ENCODE measurements around the gene MAML2. TPM values are rescaled to one million over a fixed set of nuclear protein-coding genes. Genes with fewer than 3 reads are reported as not detected.
A peak's percentile ranks its signal among the peaks of the same experiment; 100 is the strongest.

Gene MAML2
- total RNA-seq, 1 experiment from 2014 or later = 2.9 TPM

DNA sequence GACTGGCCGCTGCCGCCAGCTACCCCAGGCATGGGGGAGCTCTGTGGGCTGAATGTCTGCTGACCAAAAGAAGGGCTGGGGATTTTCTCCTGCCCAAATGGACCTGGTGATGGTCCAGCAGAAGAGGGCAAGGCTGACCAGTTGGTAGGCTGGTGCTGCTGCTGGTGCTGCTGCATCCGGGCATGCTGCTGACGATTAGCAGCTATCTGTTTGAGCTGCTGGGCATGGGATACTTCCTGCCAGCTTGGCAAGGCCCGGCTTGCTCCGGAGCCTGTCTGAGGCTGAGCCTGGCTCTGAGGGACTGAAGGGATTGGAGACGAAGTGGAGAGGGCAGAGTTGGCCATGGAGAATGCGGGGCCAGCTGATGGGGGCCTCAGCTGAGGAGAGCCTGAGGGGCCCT lies 250.5 kb downstream of the MAML2 start:
- Histone ChIP-seq H3K36me3 (ENCODE audit: control insufficient read depth, insufficient read depth, low read length) (no peaks in the 10 kb centered on the region), H3K4me1 (ENCODE audit: control insufficient read depth, insufficient read depth, low read length) (no peaks in the 10 kb centered on the region), H3K27me3 (ENCODE audit: control insufficient read depth, insufficient read depth, low read length) (no peaks in the 10 kb centered on the region), H3K4me3 (ENCODE audit: low read depth in 2 of 2, low read length in 2 of 2) (no peak overlapping the region), H3K27ac (ENCODE audit: low read length) (no peak overlapping the region), H3K9me3 (ENCODE audit: control insufficient read depth, insufficient read depth, low read depth, low read length) (no peaks in the 10 kb centered on the region)
- DNase-seq (ENCODE audit: low read depth, low spot score) (no peak), ATAC-seq (no peak)
- BruUV-seq (replicated peaks) = no TSS peak
- ChIA-PET CTCF (interaction anchor here (0.6 to 1.6 kb wide), 3 partner anchors 75 to 251 kb away, joined by 3 to 8 read pairs (median 3); partner anchors contain the start of gene MAML2), POLR2A (no interaction called here)
- intact Hi-C loops (cut with micrococcal nuclease; ENCODE audit: unreplicated experiment) = no loop called here
- TF ChIP-seq, protein P1, sequence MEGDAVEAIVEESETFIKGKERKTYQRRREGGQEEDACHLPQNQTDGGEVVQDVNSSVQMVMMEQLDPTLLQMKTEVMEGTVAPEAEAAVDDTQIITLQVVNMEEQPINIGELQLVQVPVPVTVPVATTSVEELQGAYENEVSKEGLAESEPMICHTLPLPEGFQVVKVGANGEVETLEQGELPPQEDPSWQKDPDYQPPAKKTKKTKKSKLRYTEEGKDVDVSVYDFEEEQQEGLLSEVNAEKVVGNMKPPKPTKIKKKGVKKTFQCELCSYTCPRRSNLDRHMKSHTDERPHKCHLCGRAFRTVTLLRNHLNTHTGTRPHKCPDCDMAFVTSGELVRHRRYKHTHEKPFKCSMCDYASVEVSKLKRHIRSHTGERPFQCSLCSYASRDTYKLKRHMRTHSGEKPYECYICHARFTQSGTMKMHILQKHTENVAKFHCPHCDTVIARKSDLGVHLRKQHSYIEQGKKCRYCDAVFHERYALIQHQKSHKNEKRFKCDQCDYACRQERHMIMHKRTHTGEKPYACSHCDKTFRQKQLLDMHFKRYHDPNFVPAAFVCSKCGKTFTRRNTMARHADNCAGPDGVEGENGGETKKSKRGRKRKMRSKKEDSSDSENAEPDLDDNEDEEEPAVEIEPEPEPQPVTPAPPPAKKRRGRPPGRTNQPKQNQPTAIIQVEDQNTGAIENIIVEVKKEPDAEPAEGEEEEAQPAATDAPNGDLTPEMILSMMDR (IDR thresholded peaks at IDR 0.05) = no peak
- no peak for TF ChIP-seq TCF7L2 (IDR thresholded peaks at IDR 0.05; ENCODE audit: low read depth, low read length)
- in situ Hi-C loops (cut with HindIII; ENCODE audit: low pct_unique_long_range_greater_than_20kb, low sequenced_read_pairs) = no loop called here

DNA sequence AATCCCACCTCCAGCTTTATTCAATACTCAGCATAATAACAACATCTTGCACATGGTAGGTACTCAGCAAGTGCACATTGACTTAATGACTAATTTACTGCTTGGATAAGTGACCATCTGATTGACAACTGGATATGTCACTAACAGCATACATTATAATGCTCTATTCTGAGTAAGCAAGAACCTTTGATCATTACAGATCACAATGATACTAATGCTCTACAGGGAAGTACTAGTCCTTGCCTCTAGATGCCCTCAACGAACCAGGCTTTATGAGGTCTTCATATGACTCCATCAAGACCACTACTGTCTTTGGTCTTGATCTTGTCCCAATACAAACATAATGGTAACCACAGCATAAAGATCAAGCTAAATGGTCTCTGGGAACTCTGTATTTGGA lies 251.5 kb downstream of the MAML2 start:
- ChIA-PET POLR2A (interaction anchor here (0.5 kb wide), 1 partner anchor 139 kb away, joined by 4 read pairs; no protein-coding TSS in a partner anchor), CTCF (interaction anchor here (0.6 to 1.6 kb wide), 3 partner anchors 250 to 298 kb away, joined by 4 to 8 read pairs (median 8); partner anchors contain the start of genes CCDC82, JRKL and MAML2)
- no TSS peak for BruUV-seq (replicated peaks)
- in situ Hi-C loops (cut with HindIII; ENCODE audit: low pct_unique_long_range_greater_than_20kb, low sequenced_read_pairs) = no loop called here
- Histone ChIP-seq H3K4me3 (ENCODE audit: low read depth in 2 of 2, low read length in 2 of 2) (no peak overlapping the region), H3K36me3 (ENCODE audit: control insufficient read depth, insufficient read depth, low read length) (no peaks in the 10 kb centered on the region), H3K27me3 (ENCODE audit: control insufficient read depth, insufficient read depth, low read length) (no peaks in the 10 kb centered on the region), H3K27ac (ENCODE audit: low read length) (no peak overlapping the region), H3K4me1 (ENCODE audit: control insufficient read depth, insufficient read depth, low read length) (no peaks in the 10 kb centered on the region), H3K9me3 (ENCODE audit: control insufficient read depth, insufficient read depth, low read depth, low read length) (no peaks in the 10 kb centered on the region)
- peak; percentile 20 for DNase-seq (ENCODE audit: low read depth, low spot score)
- intact Hi-C loops (cut with micrococcal nuclease; ENCODE audit: unreplicated experiment) = loop anchor here (1.0 kb wide), 1 partner anchor 34 kb away; no protein-coding TSS in a partner anchor
- TF ChIP-seq TCF7L2 (IDR thresholded peaks at IDR 0.05; ENCODE audit: low read depth, low read length) = no peak
- no peak for TF ChIP-seq POLR2AphosphoS5 (IDR thresholded peaks at IDR 0.05; ENCODE audit: low read depth, low read length)
- TF ChIP-seq, protein P2, sequence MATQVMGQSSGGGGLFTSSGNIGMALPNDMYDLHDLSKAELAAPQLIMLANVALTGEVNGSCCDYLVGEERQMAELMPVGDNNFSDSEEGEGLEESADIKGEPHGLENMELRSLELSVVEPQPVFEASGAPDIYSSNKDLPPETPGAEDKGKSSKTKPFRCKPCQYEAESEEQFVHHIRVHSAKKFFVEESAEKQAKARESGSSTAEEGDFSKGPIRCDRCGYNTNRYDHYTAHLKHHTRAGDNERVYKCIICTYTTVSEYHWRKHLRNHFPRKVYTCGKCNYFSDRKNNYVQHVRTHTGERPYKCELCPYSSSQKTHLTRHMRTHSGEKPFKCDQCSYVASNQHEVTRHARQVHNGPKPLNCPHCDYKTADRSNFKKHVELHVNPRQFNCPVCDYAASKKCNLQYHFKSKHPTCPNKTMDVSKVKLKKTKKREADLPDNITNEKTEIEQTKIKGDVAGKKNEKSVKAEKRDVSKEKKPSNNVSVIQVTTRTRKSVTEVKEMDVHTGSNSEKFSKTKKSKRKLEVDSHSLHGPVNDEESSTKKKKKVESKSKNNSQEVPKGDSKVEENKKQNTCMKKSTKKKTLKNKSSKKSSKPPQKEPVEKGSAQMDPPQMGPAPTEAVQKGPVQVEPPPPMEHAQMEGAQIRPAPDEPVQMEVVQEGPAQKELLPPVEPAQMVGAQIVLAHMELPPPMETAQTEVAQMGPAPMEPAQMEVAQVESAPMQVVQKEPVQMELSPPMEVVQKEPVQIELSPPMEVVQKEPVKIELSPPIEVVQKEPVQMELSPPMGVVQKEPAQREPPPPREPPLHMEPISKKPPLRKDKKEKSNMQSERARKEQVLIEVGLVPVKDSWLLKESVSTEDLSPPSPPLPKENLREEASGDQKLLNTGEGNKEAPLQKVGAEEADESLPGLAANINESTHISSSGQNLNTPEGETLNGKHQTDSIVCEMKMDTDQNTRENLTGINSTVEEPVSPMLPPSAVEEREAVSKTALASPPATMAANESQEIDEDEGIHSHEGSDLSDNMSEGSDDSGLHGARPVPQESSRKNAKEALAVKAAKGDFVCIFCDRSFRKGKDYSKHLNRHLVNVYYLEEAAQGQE (IDR thresholded peaks at IDR 0.05; ENCODE audit: insufficient read depth in 1 of 2, low read depth in 2 of 2, low read length in 1 of 2) = no peak
- TF ChIP-seq, protein P1 (IDR thresholded peaks at IDR 0.05) = peak; percentile 39
- no peak for TF ChIP-seq SIN3A (IDR thresholded peaks at IDR 0.05; ENCODE audit: borderline replicate concordance, insufficient read depth, low read depth, low read length)
- peak; percentile 71 for ATAC-seq

All from Panc1 (cell line).